CD4-positive, alpha-beta T cell treated with Interleukin-17A for 4 hours (primary cell): ENCODE results near the gene OR5AU1.

Experiments
- DNase-seq: peaks from one replicate; pipeline ENCODE4 v3.0.0-alpha.2; 2020; ENCODE audit warnings: mixed read lengths

The OR5AU1 gene

DNA sequence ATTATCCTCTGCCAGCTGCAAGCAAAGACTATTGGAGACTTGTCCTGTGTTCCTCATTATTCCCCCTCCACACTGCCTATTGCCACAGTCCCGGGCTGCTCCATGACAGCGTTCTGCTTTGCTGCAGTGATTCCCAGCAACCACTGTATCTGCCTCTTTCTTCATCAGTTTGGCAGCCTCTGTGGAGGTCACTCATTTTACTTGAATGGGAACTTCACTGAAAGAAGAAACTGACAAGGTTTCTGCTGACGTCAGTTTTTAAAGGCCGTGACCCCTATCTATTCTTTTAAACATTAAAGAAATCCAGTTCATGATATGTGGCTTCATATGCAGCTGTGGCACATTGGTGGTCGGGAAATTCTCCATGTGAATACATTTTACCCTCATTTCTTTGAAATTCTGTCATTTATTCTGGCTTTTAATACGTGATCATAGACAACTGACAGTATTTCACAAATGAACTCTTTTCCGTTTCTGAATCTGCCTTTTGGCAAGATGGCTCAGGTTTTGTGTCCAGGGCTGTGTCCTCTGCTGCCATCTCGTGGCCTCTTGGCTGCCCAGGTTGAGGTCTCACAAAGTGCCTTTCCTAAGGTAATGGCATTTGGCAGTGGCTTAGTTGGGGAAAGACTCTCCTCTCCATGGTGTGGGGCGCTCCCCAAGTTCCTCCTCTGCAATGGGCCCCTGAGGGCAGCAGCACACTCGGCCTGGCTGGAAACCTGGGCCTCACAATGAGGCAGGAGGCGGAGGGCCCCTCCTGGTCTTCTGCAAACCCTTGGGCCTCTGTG is 49.2 kb downstream of the OR5AU1 start:
- peak; percentile 85 for DNase-seq

DNA sequence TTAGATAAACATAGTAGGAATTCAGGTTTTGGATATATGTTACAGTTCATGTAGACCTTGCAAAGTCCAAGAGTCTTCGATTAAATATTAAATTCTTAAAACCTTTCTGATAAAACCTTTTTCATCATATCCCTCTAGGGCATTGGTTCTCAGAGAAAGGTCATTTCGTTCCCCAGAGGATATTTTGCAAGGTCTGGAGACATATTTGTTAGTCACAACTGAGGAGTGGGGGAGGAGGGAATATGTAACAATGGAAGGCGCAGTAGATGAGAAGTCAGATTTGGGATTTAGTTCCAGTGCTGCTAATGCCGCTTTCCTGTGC is 49.7 kb downstream of the OR5AU1 start:
- no peak for DNase-seq

DNA sequence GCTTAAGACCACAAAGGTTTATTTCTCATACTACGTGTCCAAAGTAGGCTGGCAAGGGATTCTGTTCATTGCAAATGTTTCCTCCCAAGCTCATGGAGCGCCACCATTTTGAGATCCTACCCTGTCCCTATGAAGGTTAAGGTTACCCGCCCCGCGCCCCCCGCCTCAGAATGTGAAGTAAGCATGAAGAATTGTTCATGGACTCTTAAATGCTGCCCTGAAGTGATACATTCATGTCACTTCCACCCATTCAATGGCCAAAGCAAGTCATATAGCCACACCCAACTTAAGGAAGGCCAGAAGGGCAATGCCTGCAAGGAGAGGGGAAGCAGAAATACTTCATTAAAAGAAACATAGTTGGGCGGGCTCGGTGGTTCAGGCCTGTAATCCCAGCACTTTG is 50.8 kb downstream of the OR5AU1 start:
- no peak for DNase-seq
